GM19099 (cell line): ENCODE measurements around the gene TAGLN2.
A peak's percentile ranks its signal among the peaks of the same experiment; 100 is the strongest.

Source experiments
- POLR2A ChIP-seq: IDR thresholded peaks from 3 replicates; pipeline ENCODE4 v1.6.1; 2011; ENCODE audit warnings: low read depth; ENCODE audit not compliant: insufficient read length; ENCODE audit errors: extremely low read depth

Gene TAGLN2

DNA sequence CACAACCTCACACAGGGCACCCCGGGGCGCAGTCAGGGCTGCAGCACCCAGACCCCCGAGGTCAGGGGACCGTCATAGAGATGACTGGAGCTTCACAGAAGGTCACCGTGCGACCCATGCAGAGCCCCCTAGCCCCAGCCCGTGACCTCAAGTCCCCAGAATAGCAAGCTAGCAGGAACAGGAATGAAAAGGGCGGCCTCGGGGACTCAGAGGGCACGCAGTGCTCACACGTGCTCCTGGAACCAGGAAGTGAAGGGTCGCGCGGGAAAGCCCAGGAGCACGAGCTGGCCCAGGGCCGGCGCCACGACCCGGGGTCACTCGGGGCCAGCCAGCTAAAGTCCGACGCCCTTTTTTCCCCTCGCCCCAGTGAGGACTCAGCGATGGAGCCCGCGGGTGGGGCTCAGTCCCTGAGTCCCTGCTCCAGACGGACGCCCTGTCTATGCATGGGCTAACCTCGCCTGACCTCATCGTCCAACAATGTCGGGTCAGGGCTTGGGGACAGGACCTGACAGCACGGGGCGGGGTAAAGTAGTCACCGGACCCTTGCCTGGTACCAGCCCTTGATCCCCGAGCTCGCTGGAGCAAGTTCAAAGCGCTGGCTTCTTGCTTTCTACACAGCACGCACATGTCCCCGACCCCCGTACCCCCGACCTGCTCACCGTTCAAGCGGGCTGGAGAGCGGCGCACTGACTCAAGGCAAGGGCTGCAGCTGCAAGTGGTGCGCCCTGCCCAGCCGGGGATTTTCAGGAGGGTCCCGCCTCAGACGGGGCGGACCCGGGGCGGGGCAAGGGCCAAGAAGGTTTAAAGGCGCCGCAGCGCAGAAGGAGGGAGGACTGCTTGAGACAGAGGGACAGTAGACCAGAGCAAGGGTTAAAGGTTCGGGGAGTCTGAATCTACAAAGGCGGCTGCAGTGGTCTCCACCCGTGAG, at the start of gene TAGLN2:
TAGLN2 (minus strand) TSS at position 717 of the 928 bp plus-strand sequence. CDS start 4,998 bp downstream, outside the sequence.
- TF ChIP-seq POLR2A, result peak; percentile 98

DNA sequence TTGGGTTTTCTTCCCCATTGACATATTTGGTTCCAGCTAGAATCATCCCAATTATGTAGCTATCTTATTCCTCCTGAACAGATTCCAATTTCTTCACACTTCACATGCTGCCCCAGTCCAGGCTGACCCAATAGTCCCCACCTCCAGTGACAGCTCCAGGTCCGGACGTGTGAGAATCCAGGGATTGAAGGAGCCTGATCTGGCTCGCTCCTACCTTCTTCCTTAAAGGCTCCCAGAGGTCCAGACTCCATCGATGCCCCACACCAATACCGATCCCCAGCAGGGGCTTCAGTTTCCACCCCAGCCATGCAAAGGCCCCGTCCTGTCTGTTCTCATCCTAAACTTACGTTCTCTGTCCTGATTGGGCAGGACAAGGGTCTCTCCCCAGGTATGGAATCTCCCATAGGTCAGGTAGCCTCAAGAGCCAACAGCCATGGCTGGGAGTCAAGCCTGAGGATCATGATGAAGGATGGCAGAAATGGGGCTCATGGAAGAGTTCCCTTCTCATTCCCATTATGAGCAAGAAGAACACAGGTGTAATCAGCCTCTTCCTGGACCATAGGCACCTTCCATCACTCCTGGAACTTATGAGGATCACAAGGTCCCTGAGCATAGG, 49.2 kb upstream of the TAGLN2 start:
- TF ChIP-seq POLR2A, result no peak

DNA sequence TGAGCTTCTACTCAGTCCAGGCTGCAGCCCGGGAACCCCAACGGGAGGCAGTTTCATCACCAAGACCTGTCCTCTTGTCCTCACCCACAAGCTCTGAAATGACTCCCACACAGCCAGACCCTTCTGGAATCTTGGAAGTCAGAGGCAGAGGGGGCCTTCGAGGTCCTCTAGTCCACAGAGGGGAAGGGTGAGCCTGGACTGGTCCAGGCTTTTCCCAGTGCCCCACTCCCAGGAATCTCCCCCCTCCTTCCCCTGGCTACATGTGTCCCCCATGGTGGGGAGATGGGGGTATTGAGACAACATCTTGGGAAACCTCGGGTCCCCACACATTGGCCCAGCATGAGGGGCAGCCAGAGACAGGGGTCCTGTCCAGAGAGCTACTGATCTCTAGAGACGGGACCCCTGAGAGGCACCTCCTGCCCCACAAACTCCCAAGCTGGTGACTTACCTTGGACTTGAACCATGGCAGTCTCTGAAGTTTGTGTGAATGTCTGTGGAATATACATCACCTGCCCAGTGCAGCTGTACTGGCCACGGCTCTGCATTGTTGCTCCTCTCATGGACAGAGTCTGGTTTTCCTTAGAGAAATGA, 48.1 kb upstream of the TAGLN2 start:
- TF ChIP-seq POLR2A, result no peak

DNA sequence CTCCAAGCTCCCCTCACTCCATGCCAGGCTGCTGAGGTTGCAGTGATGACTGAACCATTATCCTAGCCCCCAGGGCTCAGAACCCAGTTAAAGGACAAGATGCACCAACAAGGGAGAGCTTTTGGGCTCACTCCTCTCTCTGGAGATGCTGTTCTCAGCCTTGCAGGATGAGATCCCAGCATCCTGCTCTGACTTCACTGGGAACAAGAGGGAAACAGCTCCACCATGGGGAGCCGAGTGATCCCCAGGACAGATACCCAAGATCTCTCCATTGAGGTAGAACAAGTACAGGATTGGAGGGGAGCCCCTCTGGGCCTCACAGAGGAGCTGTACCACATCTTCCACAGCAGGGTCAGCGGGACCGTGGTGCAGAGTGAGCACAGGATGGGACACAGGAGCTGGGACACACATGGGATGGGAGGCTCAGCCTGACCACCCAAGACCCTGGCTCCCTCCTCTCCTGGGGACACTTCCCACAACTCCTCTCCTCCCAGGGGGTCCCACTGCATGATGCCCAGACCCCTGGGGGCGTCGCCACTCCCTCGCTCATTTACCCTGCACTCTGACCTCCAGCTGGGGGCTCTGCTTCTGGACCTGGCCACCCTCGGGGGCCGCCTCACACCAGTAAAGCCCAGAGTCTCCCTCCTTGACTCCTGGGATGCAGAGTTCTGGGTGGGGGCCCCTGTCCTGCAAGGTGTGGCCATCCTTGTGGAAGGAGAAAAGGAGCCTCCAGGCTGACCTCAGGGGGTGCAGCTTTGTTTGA, 47.3 kb upstream of the TAGLN2 start:
- no peak for TF ChIP-seq POLR2A

DNA sequence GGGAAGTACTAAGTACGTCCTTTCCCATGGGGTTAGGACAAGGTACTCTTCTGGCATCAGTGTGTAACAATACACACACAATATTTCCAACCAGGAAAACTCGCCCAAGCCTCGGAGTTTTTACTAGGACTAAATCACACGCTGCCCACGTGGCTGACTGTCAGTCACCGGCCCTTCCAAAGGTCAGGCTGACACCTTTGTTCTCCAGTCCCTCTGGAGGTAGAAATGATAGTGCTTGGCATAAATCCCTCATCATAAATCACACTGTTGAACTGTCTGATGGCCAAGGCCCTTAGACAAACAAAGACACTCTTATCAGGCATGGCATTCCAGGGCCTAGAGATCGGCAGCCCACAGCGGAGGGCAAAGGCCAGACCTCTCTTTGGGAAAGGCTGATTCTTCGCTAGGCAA, 45.6 kb upstream of the TAGLN2 start:
- no peak for TF ChIP-seq POLR2A

DNA sequence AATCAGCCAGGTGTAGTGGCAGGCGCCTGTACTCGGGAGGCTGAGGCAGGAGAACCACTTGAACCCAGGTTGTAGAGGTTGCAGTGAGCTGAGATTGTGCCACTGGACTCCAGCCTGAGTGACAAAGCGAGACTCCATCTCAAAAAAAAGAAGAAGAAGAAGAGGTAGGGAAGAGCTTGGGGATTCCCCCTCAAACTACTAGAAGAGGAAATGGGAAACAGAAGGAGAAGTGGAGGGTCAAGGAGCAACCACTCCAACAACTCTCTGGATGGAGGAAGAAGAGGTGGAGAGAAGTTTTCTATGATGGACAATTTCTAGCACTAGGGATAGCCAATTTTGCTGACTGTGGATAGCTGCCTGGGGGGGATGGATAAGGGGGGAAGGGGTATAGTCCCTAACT, 43.6 kb upstream of the TAGLN2 start:
- no peak for TF ChIP-seq POLR2A

DNA sequence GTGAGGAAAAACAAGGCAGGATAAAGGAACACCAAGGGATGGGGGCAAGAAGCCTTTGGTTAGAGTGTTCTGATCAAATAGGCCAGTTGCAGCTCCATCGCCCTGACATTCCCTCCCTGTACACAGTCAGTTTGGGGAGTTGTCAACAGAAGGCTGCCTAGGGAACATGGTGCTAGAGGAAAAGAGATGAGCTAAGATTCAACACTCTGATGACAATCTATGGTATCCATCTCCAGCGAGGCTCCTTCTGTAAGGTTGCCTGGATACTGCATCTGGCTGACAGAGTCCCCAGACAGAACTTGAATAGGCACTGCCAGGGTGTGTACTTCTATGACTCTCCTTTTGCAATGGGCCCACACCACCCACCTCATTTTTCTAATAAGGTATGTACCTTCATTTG, 40.0 kb upstream of the TAGLN2 start:
- TF ChIP-seq POLR2A, result no peak

DNA sequence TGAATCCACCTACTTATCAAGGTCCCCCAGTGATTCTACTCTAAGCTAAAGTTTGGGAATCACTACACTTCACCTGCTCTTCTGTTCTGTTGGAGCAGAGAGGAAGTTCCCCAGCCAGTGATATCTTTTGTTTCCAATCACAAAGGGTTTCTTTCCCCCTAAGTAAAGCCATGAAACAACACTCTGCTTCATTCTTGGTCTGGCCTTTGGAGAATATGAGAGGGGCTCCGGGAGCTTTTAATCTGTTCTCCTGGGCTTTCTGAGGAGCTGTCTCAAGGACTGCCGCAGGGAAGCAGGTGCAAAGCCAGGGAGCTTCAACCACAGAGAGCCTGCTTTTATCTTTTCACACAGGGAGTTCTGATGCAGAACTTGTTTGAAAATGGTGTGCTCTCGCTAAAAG, 38.8 kb upstream of the TAGLN2 start:
- no peak for TF ChIP-seq POLR2A

DNA sequence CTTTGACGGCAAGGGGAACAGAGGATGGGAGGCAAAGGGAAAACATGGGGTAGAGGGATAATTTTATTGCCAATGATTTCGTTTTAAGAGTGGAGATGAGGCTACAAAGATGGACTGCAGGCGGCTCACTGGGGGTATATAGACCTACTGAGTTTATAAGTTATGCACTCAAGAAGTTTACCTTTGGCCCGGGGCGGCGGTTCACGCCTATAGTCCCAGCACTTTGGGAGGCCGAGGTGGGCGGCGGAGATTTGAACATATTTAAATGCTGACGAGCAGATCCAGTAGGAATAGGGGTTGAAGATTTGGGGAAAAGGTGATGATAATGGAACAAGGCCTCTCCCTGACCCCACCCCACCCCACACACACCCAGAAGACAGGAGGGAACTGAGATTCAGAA, 36.9 kb upstream of the TAGLN2 start:
- TF ChIP-seq POLR2A, result no peak

DNA sequence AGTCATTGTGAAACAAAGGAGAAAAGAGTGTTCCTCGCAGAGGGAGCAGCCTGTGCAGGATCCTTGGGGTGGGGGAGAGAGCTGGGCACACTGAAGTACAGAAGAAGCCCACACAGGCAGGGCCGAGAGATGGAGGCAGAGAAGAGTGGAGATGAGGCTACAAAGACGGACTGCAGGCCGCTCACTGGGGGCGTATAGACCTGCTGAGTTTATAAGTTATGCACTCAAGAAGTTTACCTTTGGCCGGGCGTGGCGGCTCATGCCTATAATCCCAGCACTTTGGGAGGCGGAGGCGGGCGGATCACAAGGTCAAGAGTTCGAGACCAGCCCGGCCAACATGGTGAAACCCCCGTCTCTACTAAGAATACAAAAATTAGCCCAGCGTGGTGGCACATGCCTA, 36.3 kb upstream of the TAGLN2 start:
- no peak for TF ChIP-seq POLR2A

DNA sequence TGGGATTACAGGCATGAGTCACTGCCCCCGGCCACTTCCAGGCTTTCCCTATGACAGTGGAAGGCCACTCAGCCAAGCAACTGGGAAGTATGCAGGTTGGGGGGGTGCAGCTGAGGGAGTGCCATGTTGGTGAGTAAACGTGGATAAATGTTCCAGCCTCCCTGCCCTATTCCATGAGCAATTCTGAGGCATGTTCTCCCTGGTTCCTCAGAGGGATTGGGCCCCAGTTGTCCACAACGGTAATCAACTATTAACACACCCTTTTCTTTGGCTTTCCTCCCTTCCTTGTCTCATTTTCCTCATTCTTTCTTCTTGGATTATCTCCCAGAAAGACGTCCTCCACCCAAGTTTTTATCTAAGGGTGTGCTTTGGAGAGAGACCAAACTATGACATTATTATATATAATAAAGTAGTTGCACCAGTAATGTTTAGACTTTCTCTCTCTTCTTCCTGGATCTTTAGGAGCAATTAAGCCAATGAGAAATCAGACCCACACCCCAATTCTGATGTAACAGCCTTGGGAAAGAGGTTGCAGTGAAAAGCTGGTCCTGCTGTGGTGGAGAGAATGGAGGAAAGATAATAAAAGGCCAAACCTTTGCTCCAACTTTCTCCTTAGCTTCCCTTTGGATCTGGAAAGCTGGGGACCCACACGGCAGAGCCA, 35.5 kb upstream of the TAGLN2 start:
- no peak for TF ChIP-seq POLR2A

DNA sequence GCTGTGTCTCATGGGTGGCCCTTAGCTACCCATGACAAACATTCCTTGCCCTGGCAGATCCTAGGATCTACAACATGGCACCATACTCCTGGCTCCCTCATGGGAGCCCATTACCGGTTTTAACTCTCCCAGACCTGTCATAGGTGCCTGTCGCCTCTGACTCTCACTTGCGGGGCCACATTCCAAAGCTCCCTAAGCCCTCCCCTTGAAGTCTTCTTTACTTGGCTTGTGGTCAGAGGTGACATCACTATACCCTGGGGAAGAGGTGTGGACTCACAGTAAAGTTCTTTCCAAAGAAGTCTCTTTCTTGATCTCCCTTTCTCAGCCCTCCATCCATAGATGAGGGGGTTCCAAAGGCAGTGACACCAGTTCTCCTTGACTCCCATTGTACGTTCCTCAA, 34.1 kb upstream of the TAGLN2 start:
- no peak for TF ChIP-seq POLR2A

DNA sequence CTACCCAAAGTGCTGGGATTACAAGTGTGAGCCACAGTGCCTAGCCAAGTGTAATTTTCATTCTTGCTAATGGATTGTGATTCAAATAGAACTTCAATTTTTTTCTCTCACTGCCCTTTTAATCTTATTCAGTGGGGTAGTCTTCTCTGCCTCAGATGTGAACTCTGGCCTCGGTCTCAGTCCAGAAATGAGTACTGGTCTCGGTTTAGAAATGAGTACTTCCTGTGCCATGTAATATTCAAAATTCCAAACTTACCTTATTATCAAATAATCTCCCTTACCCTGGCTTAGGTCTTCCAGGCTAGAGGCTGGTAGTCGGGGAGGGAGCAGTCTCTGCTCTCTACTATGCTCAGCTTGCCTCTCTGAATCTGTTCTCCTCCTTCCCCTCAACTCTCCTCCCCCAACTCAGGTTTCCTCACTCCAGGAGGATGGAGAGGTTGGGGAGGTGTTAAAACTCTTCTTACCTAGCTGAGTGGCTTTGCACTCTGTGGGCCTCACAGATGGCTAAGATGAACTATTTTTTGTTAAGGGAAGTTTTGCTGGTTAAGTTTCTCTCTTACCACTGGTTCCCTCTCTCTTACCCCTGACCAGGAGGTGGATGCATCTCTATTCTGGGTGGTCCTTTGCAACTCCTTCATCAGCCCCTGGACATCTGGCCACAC, 33.5 kb upstream of the TAGLN2 start:
- no peak for TF ChIP-seq POLR2A

DNA sequence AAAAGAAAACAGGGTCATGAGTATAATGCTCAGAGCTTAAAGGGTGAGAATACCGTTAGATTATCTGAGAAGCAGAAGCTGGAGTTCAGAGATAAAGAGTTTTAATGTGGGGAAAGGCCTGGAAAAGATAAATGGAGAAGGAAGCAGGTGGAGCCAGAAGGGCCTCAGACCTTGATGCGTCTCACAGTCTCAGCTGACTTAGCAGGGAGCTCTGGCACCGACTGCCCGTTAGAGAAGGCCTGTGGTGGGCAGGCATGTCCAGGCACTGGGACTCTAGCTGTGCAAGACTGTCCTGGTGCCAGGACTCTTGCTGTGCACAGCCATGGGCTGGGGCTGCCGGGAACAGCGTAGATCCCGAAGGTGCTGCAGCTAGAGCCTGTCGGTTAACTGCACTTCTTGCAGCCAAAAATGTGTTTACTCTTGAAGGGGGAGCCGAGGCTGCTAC, 32.5 kb upstream of the TAGLN2 start:
- TF ChIP-seq POLR2A, result no peak
